PC-3 (cell line): ENCODE data around the gene FREY1.

Experiments
- CTCF ChIP-seq: fragments of 300-600 bp; sonication (generic); conservative IDR thresholded peaks from 2 replicates; pipeline ENCODE4 v1.5.1; 2017; ENCODE audit warnings: antibody characterized with exemption, low read depth, mild to moderate bottlenecking, low read length
- EZH2 ChIP-seq: fragments of 300-600 bp; sonication (generic); IDR thresholded peaks from one replicate; pipeline ENCODE4 v1.6.1; 2017; ENCODE audit warnings: antibody characterized with exemption, mild to moderate bottlenecking, low read length; ENCODE audit not compliant: unreplicated experiment
- EZH2phosphoT487 ChIP-seq: fragments of 300-600 bp; sonication (generic); IDR thresholded peaks from 2 replicates; pipeline ENCODE4 v1.6.1; 2018; ENCODE audit warnings: mild to moderate bottlenecking, antibody characterized with exemption, low read length, borderline replicate concordance

- no peak for TF ChIP-seq CTCF
- no peak for TF ChIP-seq EZH2
- no peak for TF ChIP-seq EZH2phosphoT487
Observed at GRCh38 chr11:45942381-45942780, 35.3 kb upstream of the FREY1 start.
